HG02943 (cell line): ENCODE results near the gene WTAP.
A peak's percentile ranks its signal among the peaks of the same experiment; 100 is the strongest.
"Not testable (repeated sequence)": the region's sequence is repeated elsewhere in the genome, so short reads cannot be mapped to it uniquely, and the experiment has no call there.

ENCODE experiments used
- ATAC-seq: cut with Tn5 transposase; IDR thresholded peaks from one replicate; pipeline ENCODE4 v1.9.1; 2021; ENCODE audit warnings: mild to moderate bottlenecking, low read depth, moderate library complexity; ENCODE audit not compliant: unreplicated experiment

WTAP gene

DNA sequence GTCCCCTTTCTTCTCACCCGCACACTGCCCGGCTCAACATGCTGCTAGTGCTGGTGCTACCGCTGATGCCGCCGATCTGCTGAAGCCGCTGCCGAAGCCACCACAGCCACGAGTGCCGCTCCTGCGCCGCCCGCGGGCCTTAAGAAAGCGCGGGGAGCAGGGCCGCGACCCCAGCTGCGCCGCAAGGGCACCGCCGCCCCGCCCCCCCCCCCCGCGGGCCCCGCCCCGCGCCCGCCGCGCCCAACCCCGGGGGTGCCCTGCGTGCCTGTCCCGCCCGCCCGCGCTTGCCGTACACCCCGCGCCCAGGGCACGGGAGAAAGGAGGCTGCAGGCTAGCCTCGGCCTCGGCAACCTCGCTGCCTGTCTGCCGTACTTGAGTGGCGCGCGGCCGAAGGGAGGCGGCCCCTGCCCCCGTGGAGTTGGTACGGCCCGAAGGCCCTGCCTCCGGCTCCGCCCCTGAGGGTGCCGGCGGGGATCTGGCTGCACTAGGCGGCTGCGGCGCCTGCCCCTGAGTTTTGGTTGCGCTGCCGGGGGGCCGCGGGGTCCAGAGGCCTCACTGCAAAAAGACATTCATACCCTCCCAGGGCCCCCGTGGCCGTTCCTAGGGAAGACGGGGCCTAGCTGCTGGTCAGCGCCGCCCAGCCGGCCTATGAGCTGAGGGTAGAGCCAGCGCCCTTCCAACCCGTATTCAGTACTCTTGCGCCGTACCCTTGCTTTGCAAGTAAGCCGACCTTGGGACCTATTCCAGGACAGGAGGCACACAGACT, 34.0 kb upstream of the WTAP start, which contains the start of gene SOD2:
SOD2 (minus strand) TSS at position 114 of the 766 bp plus-strand sequence; CDS start at position 40, 74 bp downstream.
- peak; percentile 65 for ATAC-seq

DNA sequence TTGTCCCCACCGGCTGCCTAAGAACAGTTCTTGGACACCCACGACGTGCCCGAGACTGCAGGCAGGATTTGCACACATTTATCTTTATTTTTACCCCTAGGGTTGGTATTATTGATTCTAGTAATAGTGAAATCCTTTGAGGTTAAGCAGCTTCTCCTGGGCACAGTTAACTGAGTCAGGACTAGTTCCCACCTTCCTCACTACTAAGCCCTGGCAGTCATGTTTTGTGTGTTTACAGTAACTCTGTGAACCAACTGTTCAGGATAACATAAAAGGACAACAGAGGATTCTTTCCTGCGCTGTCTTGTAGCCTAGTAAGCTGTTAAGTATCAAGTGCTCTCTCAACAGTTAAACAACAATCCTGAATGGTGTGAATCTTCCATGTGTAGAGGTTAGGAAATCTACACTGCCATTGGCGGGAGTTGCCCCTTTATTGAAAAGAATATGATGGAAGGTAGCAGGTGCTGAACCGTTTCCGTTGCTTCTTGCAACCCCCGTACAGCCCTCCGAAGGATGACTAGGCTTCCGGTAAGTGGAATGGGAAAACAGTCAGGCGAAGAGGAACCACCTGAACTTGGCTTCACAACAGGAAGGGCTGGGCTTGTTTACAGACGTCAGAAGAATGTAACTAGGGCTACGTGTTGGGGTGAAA, 33.3 kb upstream of the WTAP start:
- ATAC-seq: peak; percentile 5

DNA sequence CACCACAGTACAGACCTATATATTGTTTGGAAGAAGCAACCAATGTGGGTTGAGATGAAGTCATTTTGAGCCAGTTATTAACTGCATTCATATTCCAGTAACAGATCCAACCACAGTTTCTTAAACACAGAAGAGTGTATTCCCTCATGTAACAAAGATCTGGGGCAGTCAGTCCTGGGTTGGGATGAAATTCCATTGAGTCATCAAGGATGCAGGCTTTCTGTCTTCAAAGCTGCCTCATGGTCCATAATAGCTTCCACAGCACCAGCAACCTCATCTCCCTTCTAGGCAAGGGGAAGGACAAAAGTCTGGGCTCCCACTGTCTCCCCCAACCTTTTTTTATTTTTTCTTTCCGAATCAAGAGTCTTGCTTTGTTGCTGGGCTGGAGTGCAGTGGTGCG, 31.3 kb upstream of the WTAP start:
- ATAC-seq: no peak

DNA sequence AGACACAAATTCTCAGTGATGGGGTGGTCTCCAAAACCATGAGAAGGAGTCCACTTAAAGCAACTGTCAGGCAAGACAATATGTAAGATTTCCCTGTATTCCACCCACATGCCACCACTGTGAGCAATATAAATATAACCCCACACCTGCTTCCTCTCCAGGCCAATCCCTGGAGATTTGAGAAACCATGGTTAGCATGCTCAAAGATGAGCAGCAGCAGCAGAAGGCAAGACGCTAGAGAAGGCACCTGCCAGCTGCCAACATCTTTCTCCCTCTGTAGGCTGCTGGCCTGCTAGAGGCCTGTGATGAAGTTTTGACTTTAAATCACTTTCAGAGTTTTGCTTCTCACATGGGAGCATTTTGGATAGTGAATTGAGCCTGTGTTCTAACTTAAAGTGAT, 26.3 kb upstream of the WTAP start:
- ATAC-seq: no peak

DNA sequence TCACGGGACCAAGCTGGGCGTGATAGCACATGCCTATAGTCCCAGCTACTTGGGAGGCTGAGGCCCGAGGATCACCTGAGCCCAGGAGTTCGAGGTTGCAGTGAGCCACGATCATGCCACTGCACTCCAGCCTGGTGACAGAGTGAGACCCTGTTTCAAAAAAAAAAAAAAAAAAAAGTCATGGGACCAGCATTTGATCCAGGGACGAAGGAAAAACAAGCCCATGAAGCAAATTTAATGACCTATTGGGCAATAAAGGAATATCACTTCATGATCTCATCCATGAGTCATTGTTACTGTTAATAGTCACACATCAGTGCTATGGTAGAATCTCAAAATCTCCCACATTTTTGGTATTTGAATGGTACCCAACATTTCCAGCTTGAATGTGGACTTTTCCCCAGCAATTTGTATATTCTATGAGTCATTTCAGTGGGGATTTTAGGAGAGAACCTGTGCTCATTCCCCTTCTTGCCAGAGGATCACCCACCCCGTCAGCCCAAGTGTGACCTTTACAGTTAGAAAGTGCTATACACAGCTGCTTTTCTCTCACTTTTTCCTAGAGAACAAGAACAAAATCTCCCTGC, 25.8 kb upstream of the WTAP start:
- ATAC-seq: no peak

DNA sequence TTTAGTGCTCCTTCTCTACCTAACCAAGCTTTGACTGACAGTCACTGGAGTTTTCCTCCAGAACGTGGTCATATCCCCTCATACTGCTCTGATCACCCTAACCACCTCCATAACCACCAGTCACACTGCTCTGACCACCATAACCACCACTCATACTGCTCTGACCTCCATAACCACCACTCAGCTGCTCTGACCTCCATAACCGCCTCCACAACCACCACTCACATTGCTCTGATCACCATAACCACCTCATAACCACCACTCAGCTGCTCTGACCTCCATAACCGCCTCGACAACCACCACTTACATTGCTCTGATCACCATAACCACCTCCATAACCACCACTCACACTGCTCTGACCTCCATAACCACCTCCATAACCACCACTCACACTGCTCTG, 16.7 kb upstream of the WTAP start:
- not testable (repeated sequence) for ATAC-seq

DNA sequence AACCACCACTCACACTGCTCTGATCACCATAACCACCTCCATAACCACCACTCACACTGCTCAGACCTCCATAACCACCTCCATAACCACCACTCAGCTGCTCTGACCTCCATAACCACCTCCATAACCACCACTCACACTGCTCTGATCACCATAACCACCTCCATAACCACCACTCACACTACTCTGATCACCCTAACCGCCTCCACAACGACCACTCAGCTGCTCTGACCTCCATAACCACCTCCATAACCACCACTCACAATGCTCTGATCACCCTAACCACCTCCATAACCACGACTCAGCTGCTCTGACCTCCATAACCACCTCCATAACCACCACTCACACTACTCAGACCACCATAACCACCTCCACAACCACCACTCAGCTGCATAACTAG, 14.9 kb upstream of the WTAP start:
- ATAC-seq: not testable (repeated sequence)

DNA sequence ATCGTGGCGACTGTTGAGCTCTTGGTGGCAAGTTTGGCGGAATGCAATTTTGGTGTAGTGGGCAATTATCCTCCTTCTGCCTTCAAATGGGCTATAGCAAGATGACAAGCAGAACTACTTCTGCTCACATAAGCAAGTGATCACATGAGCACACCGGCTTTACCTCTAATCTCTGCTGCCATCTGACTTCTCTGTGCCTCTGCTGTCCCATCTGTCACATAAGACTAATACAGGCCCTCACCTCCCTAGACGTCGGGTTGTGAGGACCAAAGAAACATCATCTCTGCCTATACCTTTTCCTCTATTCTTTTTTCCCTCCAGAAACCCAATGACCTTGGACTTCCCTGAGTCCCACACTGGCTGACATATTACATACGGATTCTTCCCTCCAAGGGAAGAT, 13.3 kb upstream of the WTAP start:
- ATAC-seq: no peak

DNA sequence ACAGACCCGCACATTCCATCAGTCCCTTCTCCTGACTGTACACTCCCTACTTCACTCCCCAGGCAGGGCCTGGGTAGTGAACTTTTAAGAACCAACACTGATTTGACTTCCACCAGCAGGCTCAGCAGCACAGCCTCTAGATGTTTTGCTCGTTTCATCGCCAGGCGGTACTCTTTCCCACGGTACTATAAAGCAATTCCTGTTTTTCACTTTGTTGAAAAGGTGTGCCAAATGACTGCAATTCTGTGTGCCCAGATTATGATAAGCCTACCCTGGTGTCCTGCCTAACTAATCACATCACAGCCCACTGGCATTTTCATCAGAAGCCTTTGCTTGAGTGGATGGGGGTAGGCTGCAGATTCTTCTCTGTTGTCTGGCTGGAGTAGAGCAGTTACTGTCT, 12.9 kb upstream of the WTAP start:
- ATAC-seq: no peak

DNA sequence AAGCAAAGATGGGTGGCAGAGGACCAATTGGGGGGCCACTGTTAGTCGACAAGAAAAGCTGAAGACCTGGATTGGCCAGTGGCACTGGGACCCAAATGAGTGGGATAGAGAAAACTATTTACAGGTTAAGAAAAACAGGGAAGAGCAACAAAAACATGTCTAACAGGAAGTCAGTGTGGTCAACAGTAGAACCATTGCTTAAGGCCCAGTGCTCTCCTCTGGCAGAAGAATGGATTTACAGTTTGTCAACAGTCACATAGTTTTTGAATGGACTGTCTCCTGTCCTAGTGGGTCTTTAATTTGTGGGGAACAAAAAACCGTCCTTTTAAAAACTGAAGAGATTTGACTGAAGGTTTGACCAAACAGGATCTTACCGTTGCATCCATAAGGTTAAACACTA, 12.1 kb upstream of the WTAP start:
- ATAC-seq: no peak

DNA sequence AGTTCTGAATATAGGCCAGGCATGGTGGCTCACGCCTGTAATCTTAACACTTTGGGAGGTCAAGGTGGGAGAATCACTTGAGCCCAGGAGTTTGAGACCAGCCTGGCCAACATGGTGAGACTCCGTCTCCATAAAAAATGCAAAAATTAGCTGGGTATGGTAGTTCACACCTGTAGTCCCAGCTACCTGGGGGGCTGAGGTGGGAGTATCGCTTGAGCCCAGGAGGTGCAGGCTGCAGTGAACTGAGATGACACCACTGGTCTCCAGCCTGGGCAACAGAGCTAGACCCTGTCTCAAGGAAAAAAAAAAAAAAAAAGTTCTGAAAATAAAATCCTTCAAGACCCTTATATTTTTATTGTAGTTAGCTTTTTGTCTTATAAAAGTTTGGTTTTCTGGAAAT, 11.7 kb upstream of the WTAP start:
- ATAC-seq: no peak

DNA sequence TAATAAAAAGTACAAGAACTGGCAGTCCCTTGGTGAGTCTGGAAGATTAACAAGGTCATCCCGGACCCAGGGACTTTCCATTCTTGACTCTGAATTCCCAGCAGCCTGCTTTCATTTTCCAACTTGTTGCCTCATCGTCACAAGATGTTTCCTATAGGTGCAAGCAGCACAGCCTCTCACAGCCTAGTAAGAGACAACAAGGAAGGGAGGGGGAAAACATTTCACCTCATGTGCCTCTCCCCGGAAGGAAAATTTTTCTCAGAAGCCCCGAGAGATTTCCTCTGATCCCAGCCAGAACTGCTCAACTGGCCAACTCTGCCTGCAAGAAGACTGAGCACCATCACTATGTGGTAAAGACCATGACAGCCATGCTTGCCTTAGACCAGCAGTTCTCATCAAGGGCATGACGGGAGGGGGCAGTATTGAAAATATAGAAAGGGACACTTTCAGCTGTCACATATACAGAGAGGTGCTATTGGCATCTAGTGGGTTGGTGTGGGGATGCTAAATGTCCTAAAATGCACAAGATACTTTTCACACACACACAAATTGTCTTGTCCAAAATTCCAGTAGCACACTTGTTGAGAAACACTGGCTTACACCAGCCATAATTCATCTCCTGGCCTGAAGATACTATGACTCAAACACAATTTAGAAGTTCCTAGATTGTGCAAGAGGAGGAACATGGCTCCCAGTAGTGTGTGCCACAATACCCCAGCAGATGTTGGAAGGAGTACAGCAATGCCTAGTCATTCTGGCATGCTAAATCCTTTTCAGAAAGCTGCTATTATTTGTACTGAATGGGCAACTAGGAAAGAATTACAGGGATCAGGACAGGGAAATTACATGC, 10.8 kb upstream of the WTAP start:
- ATAC-seq: no peak

DNA sequence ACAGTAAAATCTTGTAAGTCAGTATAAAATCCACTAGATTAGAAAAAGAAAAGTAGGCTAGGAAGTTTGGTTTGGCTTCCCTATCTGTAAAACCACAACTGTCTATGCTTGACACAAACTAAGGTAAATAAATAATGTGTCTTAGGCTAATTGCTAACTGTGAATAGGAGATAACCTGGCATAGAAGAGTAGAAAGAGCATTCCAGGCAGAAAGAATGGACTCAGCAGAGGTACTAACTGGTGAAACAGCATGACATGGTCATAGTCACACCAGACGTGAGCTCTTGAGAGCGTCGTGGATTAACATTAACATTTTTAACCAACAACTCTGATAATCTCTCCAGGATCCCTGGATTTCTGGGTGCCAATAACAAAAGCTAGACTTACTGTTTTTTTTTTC, 8.7 kb upstream of the WTAP start:
- ATAC-seq: no peak

DNA sequence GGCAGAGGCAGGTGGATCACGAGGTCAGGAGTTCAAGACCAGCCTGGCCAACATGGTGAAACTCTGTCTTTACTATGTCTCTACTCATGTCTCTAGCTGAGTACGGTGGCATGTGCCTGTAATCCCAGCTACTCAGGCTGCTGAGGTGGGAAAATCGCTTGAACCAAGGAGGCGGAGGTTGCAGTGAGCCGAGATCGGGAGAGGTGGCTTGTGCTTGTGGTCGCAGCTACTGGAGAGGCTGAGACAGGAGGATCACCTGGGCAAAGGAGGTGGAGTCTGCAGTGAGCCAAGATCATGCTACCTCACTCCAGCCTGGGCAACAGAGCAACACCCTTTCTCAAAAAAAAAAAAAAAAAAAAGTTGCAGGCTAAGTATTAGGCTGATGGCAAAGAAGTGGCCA, 8.0 kb upstream of the WTAP start:
- no peak for ATAC-seq

DNA sequence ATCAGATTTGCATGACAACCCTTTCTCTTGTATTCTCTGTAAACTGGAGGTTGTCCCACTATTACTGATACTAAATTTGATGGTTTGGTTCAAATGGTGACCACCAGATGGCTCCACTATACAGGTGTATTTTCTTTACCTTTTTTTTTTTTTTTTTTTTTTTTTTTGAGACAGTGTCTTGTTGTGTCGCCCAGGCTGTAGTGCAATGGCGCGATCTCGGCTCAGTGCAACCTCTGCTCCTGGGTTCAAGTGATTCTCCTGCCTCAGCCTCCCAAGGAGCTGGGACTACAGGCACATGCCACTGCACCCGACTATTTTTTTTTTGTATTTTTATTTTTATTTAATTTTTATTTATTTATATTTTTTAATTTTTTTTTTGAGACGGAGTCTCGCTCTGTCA, 6.6 kb upstream of the WTAP start:
- ATAC-seq: no peak

DNA sequence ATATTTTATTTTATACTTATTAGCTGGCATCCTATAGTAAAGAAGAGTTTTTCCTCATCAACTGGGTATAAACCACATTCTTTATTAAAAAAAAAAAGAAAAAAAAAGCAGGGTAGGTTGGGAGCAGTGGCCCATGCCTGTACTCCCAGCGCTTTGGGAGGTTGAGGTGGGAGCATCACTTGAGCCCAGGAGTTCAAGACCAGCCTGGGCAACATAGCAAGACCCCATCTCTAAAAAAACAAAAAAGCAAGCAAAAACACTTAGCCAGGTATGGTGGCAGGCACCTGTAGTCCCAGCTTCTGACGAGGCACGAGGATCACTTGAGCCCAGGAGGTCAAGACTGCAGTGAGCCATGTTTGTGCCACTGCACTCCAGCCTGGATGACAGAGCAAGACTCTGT, 5.3 kb upstream of the WTAP start:
- not testable (repeated sequence) for ATAC-seq

DNA sequence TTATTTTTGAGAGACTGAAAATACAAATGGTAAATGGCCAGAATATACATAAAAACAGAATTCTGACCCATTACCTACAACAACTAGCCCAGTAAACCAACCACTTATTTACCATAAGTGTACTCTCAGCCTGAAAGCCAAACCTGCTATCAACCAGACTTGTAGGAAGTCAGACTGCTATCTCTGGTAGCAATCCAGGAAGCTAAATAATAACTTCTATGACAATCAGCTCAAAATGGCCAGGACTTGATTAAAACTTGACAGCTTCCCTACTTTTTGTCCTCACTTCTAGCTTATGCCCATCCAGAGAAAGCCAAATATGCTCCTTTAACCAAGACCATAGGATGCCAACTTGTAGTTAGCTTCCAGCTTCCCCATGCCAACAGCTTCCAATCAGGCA, 4.7 kb upstream of the WTAP start:
- ATAC-seq: no peak

DNA sequence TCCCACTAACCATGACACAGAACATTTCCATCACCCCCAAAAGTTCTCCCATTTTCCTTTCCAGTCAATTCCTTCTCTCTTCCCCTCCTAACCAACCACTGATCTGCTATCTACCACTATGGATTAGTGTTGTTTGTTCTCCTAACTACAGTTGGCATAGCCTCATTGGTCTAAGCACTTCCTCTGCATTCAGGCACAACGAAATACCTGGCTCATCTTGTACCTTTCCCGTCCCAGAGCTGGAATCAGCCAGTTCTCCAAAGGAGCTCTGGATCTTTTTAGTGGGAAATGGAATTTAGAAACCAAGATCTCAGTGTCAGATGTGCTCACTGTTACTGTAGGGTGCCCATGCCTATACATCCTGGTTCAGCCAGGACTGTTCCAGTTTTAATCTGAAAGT, 4.0 kb upstream of the WTAP start:
- ATAC-seq: no peak

DNA sequence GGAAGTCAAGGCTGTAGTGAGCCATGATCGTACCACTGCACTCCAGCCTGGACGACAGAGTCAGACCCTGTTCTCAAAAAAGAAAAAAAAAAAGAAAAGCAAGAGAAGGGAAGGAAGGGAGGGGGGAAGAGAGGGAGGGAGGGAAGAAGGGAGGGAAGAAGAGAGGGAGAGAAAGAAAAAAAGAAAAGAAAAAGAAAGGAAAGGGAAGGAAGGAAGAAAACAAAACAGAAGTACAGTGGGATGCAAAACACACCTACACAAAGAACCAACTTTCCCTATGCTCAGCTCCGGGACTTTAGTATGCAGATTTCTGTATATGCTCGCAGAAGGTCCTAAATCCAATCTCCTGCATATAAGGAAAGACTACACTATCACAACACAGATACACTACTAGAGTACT, 2.5 kb upstream of the WTAP start:
- ATAC-seq: no peak

DNA sequence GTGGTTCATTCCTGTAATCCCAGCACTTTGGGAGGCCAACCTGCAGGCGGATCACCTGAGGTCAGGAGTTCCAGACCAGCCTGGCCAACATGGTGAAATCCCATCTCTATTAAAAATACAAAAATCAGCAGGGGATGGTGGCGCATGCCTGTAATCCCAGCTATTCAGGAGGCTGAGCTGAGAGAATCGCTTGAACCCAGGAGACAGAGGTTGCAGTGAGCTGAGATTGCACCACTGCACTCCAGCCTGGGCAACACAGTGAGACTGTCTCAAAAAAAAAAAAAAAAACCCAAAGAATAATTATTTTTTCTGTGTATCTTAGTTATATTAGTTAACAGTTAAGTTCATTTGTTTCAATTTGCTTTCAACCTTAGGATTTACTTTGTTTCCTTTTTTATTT, 2.1 kb upstream of the WTAP start:
- not testable (repeated sequence) for ATAC-seq
